ENCODE results near the gene MSANTD1.

Gene MSANTD1

DNA sequence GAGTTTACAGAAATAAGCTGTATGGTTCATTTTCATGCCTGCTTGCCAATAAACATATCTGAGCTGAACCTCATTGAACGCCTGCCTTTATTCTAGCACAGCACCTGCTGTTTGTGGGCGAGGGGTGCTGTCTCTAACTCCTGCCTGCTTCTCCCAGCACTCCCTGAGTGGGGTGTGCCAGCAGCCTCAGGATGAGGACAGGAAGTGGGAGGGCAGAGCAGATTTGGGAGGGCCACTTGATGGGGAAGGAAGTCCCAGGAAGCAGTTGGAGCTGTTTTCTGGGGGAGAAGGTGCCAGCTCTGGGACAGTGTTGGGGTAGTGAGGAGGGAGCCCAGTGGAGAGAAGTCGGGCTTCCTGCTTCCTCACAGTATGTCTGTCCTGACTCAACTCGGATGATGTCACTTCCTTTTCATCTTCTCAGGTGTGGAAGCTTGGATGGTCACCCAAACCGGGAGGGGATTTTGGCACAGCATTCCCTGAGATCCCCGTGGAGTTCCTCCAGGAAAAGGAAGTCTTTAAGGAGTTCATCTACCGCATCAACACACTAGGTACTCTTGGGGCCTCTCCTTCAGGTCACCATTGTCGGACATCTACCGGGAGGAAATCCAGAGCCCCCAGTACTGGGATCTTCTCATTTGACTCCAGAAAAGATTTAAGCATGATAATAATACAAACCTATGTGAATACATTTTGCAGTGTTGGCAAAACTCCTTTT, 29.0 kb upstream of the MSANTD1 start:
- no peak overlapping the region for H3K27ac ChIP-seq (replicated peaks)
- H3K4me3 ChIP-seq (replicated peaks; ENCODE audit: insufficient read depth, low read length) = no peak overlapping the region
- TF ChIP-seq, protein P1, sequence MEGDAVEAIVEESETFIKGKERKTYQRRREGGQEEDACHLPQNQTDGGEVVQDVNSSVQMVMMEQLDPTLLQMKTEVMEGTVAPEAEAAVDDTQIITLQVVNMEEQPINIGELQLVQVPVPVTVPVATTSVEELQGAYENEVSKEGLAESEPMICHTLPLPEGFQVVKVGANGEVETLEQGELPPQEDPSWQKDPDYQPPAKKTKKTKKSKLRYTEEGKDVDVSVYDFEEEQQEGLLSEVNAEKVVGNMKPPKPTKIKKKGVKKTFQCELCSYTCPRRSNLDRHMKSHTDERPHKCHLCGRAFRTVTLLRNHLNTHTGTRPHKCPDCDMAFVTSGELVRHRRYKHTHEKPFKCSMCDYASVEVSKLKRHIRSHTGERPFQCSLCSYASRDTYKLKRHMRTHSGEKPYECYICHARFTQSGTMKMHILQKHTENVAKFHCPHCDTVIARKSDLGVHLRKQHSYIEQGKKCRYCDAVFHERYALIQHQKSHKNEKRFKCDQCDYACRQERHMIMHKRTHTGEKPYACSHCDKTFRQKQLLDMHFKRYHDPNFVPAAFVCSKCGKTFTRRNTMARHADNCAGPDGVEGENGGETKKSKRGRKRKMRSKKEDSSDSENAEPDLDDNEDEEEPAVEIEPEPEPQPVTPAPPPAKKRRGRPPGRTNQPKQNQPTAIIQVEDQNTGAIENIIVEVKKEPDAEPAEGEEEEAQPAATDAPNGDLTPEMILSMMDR (IDR thresholded peaks at IDR 0.05; ENCODE audit: insufficient read depth, low read length) = no peak
- TF ChIP-seq POLR2AphosphoS5 (IDR thresholded peaks at IDR 0.05; ENCODE audit: low read depth) (no peak), REST (IDR thresholded peaks at IDR 0.05; ENCODE audit: insufficient replicate concordance, low read depth) (no peak), GABPA (IDR thresholded peaks at IDR 0.05; ENCODE audit: low read depth) (no peak), SPI1 (IDR thresholded peaks at IDR 0.05; ENCODE audit: borderline replicate concordance, low read depth) (no peak)
- DNase-seq (ENCODE audit: low read depth in 1 of 2, low spot score in 1 of 2) = no peak
- H3K27me3 ChIP-seq (ENCODE audit: insufficient read depth, poor library complexity, severe bottlenecking) = no peaks in the 10 kb centered on the region

DNA sequence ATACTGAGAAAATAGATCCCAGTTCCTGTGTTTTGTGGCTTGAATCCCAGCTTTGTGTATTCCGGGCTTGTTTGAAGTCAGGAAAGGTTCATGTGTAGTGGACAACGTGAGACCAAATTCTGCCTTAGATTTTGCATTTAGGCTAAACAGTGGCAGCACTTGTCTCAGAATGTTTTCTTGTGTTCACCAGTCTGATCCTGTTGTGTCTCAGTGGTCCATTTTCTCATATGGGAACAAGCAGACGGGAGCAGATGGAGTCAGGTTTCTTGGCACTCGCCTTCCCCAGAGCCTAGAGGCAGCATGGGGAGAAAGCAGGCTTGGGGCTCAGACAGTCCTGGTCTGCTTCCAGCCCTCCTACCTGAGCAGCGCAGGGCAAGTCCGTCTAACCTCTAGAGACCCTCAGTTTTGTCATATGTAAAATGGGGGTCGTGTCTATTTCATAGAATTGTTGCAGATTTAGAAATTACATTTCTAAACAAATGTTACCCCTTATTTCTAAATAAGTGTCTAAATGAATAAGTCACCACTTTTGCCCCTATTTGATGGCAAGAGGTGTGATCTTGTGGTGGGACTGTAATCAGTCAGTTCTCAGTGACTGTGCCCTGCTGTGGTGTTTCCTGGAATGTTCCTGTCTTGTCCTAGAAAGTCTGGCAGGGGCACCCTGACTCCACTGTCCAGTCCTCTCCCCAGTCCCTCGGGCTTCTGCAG, 28.3 kb upstream of the MSANTD1 start:
- Histone ChIP-seq H3K27me3 (ENCODE audit: insufficient read depth, poor library complexity, severe bottlenecking) (no peaks in the 10 kb centered on the region), H3K4me3 (replicated peaks; ENCODE audit: insufficient read depth, low read length) (no peak overlapping the region), H3K27ac (replicated peaks) (no peak overlapping the region)
- TF ChIP-seq SPI1 (IDR thresholded peaks at IDR 0.05; ENCODE audit: borderline replicate concordance, low read depth) = no peak
- no peak for TF ChIP-seq REST (IDR thresholded peaks at IDR 0.05; ENCODE audit: insufficient replicate concordance, low read depth)
- TF ChIP-seq GABPA (IDR thresholded peaks at IDR 0.05; ENCODE audit: low read depth) = no peak
- TF ChIP-seq POLR2AphosphoS5 (IDR thresholded peaks at IDR 0.05; ENCODE audit: low read depth) = no peak
- TF ChIP-seq, protein P1 (IDR thresholded peaks at IDR 0.05; ENCODE audit: insufficient read depth, low read length) = no peak
- no peak for DNase-seq (ENCODE audit: low read depth in 1 of 2, low spot score in 1 of 2)

GRCh38 chr4:3221184-3221494, 27.8 kb upstream of the MSANTD1 start:
- H3K27me3 ChIP-seq (ENCODE audit: insufficient read depth, poor library complexity, severe bottlenecking) = no peaks in the 10 kb centered on the region
- DNase-seq (ENCODE audit: low read depth in 1 of 2, low spot score in 1 of 2) = no peak
- TF ChIP-seq REST (IDR thresholded peaks at IDR 0.05; ENCODE audit: insufficient replicate concordance, low read depth) (no peak), SPI1 (IDR thresholded peaks at IDR 0.05; ENCODE audit: borderline replicate concordance, low read depth) (no peak), POLR2AphosphoS5 (IDR thresholded peaks at IDR 0.05; ENCODE audit: low read depth) (no peak), GABPA (IDR thresholded peaks at IDR 0.05; ENCODE audit: low read depth) (no peak)
- TF ChIP-seq, protein P1 (IDR thresholded peaks at IDR 0.05; ENCODE audit: insufficient read depth, low read length) = no peak
- H3K27ac ChIP-seq (replicated peaks) = no peak overlapping the region
- H3K4me3 ChIP-seq (replicated peaks; ENCODE audit: insufficient read depth, low read length) = no peak overlapping the region

Data from HL-60 (cell line).